GM15510 (cell line): ENCODE data around the gene ACSBG1.

Source experiments
- POLR2A ChIP-seq: IDR thresholded peaks from 3 replicates; pipeline ENCODE4 v1.6.1; 2011; ENCODE audit warnings: borderline replicate concordance; ENCODE audit not compliant: insufficient read length; ENCODE audit errors: extremely low read depth

The ACSBG1 gene

DNA sequence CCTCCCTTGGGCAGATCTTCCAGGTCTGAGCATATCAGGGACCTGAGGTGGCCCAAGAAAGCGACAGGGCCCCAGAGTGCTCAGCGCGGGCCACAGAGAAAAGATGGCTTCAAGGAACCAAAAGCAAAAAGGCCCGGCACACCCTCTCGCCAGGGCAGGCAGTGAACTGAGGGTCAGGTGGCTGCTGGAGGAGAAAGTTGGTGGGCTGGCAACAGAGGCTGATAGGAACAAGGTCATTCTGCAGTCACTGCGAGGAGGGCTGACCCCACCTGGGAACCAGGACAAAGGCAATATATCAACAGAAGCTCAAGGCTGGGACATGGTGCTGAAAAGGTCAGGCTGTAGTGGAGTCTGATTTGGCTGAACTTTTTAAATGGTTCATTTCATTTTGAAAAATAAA is 2.8 kb upstream of the ACSBG1 start:
- TF ChIP-seq POLR2A, result no peak

DNA sequence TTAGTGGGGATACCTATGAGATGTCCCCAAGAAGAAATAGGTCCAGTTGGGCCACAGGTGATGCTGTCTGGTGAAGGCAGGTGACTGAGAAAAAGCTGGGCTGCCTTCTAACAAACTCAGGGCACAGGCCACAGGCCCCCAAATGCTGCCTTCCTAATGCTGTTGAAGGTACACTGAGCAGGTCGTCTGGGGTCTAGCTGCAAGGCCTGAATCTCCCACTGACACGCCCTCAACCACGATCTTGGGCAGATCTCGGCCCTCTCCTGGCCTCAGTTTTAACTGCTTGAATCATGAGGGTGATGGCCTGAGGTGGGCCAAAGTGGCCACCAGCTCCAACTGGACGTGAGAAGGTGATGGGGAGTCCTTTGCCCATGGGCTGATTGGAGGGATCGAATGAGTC is 2.1 kb upstream of the ACSBG1 start:
- no peak for TF ChIP-seq POLR2A

DNA sequence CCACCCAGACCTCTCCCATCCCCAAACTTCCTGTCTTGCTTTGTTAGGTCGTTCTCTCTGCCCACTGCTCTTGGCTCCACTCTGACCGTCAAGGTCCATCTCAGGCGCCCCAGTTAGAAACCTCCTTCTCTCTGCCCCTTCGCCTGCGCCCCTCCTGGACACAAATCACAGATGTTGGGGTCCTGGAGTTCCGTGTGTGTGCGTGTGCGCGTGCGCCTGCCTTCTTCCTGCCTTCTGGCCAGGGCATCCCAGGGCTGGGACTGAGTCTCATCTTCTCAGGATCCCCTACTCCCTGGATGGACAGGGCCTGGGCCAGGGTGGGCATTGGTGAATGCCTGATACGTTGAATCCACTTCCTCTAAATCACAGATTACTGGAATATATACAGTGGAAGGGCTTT is 869 bp downstream of the ACSBG1 start:
- no peak for TF ChIP-seq POLR2A

DNA sequence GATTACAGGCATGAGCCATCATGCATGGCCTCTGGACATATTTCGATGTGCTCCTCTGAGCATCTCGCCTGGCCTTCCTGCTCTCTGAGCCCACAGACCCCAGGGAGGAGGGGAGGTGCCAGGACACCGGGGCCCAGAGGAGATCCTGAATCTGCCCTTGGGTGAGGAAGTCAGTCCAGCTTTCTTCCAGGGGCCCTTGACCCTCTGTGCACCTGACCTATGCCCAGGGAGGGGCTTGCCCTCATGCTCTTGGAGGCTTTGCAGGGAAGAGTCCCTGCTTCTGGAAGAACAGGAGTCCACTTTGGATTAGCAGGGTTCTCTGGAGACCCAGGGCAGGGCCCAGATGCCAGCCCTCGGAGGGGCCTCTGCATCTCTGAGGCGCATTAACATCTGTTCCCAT is 1.4 kb downstream of the ACSBG1 start:
- no peak for TF ChIP-seq POLR2A

DNA sequence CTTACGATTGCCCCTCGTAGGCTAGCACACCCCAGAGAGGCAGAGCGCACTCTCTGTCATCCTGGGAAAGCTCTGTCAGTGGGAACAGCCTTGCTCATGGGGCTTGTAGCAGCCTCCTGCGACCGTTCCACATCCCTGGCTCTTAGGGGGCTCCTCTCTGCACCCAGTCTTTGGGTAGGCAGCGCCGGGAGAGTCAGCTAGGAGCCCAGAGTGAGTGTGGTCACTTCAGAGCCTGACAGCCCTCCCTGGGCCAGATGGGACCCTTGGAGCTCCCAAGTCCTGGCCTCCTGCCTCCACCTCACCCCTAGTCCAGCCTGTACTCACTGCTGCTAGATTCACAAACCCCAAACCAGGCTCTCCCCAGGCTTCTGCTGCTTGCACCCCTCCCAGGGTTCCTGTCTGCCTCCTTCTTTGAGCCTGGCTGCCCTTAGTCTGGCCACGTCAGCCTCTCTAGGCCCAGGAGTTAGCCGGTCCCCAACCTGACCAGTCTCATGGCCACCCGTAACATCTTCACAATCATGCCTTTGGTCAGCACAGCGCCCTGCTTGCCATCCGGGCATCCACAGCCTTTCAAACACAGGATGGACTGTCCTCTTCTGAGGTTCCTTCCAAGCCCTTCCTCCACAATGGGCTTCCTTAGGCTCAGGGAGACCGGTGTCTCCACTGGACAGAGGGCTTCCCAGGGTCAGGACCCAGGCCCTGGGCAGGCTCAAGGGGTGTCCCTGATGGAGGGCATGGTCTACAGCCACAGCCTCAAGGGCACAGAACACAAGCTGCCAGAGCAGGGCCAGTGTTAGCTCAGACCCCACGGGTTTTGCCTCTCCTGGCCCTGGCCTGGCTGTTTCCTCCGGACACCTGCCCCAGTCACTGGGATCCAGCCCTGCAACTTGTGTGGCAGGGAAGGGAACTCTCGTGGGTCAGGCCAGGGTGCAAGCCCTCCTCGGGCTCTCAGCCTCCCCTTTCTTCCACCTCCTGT is 4.6 kb downstream of the ACSBG1 start:
- TF ChIP-seq POLR2A, result no peak

GRCh38 chr15:78228356-78228996 is 5.9 kb downstream of the ACSBG1 start:
- TF ChIP-seq POLR2A, result no peak

DNA sequence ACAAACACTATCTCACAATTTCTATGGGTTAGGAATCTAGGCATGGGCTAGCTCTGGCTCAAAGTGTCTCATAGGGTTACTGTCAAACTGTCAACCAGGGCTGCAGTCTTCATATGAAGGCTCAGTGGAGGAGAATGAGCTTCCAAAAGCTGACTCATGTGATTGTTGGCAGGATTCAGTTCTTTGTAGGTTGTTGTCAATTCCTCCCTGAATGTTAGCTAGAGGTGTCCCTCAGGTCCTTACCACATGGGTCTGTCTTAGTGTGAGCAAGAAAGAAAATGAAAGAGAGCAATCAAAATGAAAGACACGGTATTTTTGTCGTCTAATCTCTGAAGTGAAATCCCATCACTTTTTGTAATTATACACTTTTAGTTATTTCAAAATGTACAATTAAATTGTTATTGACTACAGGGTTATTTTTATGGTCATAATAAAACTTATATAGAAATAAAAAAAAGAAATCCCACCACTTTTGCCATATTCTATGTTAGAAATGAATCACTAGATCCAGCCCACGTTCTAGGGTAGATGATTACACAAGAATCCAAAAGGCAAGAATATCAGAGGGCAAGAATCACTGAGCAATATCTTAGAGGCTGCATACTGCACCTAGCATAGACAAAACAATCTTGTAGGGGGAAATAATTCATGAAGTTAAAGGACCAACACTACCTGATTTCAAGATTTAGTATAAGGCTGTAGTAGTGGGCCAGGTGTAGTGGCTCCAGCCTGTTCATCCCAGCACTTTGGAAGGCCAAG is 8.4 kb downstream of the ACSBG1 start:
- no peak for TF ChIP-seq POLR2A

GRCh38 chr15:78224023-78224411 is 10.3 kb downstream of the ACSBG1 start:
- no peak for TF ChIP-seq POLR2A

DNA sequence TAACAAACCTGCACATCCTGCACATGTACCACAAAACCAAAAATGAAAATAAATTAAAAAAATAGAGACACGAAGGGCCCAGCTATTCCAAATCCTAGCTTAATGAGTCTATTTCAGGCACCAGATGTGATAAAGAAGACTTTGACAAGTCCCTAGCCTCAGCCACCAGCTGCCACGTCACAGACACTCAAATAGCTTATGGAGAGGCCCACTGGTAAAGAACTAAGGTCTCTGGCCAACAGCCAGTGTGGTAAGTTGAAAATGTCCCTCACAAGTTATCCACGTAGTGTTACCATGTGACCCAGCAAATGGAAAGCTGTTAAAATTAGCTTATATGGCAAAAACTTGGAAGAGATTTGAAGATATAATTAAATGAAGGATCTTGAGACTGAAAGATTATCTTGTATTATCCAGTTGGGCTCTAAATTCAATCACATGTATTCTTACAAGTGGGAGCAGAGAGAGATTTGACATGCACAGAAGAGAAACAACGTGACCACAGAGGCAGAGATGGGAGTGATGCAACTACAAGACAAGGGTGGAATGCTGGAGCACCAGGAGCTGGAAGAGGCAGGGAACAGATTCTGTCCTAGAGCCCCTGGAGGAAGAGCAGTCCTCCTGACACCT is 10.9 kb downstream of the ACSBG1 start:
- no peak for TF ChIP-seq POLR2A

DNA sequence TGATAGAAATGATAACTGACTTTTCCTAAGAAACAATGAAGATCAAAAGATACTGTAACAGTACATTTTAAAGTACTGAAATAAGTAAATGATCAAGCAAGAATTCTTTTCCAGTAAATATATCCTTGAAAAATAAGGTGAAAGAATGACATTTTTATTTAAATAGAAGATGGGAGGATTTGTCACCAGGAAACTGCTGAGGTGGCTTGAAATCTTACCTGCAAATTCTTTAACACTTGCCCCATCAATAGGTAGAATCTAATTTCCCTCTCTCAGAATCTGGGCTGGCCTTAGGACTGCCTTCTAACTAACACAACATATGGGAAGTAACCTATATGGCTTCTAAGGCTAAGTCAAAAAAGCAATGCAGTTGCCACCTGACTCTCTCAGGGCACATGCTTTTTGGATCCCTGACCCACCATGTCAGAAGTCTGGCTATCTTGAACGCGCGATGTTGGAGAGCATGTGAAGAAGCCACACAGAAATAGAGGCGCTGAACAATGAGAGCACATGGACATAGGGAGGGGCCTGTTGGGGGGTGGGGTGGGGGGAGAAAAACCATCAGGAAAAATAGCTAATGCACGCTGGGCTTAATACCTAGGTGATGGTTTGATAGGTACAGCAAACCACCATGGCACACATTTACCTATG is 11.5 kb downstream of the ACSBG1 start:
- TF ChIP-seq POLR2A, result no peak

GRCh38 chr15:78220713-78221112 is 13.7 kb downstream of the ACSBG1 start:
- no peak for TF ChIP-seq POLR2A

GRCh38 chr15:78216276-78217104 is 17.9 kb downstream of the ACSBG1 start:
- no peak for TF ChIP-seq POLR2A

DNA sequence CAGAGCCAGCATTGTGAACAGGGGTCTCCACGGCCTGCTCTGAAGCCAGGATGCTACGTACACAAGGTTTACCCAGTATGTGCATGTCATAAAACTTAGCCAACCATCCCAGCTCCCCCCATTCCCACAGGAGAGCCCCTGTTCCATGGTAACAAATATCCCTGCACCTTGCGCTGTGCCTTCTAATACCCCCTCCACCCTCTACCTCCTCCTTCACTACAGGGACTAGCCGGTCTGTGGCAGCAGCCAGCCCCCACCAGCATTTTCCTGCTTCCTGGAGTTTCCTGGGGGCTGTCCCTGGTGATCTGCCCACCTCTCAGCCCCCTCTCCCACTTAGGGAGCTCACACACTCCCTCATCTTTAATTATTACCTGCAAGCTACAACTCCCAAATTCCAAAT is 20.4 kb downstream of the ACSBG1 start:
- TF ChIP-seq POLR2A, result no peak

- TF ChIP-seq POLR2A, result no peak
Measured at GRCh38 chr15:78213425-78213750, 21.0 kb downstream of the ACSBG1 start.
